H1 (cell line): Measurements from ENCODE around the gene CCDC81. TPM values are rescaled to one million over a fixed set of nuclear protein-coding genes. Genes with fewer than 3 reads are reported as not detected.

ENCODE experiments used
- POLR2AphosphoS5 ChIP-seq: IDR thresholded peaks from 2 replicates; pipeline ENCODE4 v1.6.1; 2011; ENCODE audit warnings: low read depth, low read length
- polyA plus RNA-seq, 7 experiments: library from polyadenylated mRNA; depleted of rRNA in 3 of 7; stranded (reverse) in 5 of 7; unstranded in 2 of 7; fragments of >200 nt in 5 of 7; fragments of 200-250 nt in 2 of 7; gene quantifications; 1 replicate in 5 of 7; 2 replicates in 1 of 7; 4 replicates in 1 of 7; pipeline versions ENCODE4 v1.2.1 to v1.2.3, GENCODE V29; 2011 to 2013; ENCODE audit warnings: missing spikeins in 2 of 7, mixed read lengths in 2 of 7
- total RNA-seq: library from RNA; stranded (reverse); fragmentation: NEBNext Ultra II Directional; extraction: Animal tissue kit (Norgen Biotek cat#: 25700); gene quantifications from 2 replicates; pipeline ENCODE4 v1.2.1, GENCODE V29; 2021

The CCDC81 gene
- total and polyA plus RNA-seq, 2 of the 8 experiments (the other 6 are each of a cell fraction or from before 2014, with no cell fraction given): 0.30 to 0.58 TPM

- no peak for TF ChIP-seq POLR2AphosphoS5
Observed at GRCh38 chr11:86365546-86365945, 9.1 kb upstream of the CCDC81 start (continued).
